MM.1S (cell line): Measurements from ENCODE around the gene XPR1.

Experiments used
- CTCF ChIP-seq: fragments of 300-600 bp; sonication (generic); IDR thresholded peaks from 2 replicates; pipeline ENCODE4 v1.5.1; 2016; ENCODE audit warnings: antibody characterized with exemption, low read length, mixed read lengths
- EZH2 ChIP-seq: fragments of 300-600 bp; sonication (generic); optimal IDR thresholded peaks from 2 replicates; pipeline ENCODE3; 2017; ENCODE audit warnings: low read depth, mild to moderate bottlenecking, antibody characterized with exemption, low read length, mixed read lengths

GRCh38 chr1:180912211-180912800, 280.5 kb downstream of the XPR1 start:
- TF ChIP-seq CTCF (no peak), EZH2 (no peak)
